MM.1S (cell line): ENCODE data around the gene ACTN4.

Experiments used
- DNase-seq: peaks from one replicate; pipeline ENCODE4 v3.0.0-alpha.2; 2015
- H2AFZ ChIP-seq: fragments of 300-600 bp; sonication (generic); 2 replicates; pipeline ENCODE4 v1.6.0; 2016; ENCODE audit warnings: antibody characterized with exemption, low read length
- H3F3A ChIP-seq: fragments of 300-600 bp; sonication (generic); 2 replicates; pipeline ENCODE4 v1.6.1; 2016; ENCODE audit warnings: mild to moderate bottlenecking, antibody characterized with exemption, low read length, moderate library complexity, mixed read lengths; ENCODE audit not compliant: insufficient read depth
- H3K27ac ChIP-seq: fragments of 300-600 bp; sonication (generic); 2 replicates; pipeline ENCODE4 v1.5.1; 2016; ENCODE audit warnings: mild to moderate bottlenecking, low read length
- H3K27me3 ChIP-seq: fragments of 300-600 bp; sonication (generic); replicated peaks from 2 replicates; pipeline ENCODE4 v1.6.0; 2016; ENCODE audit warnings: low read length; ENCODE audit not compliant: insufficient read depth
- H3K36me3 ChIP-seq: fragments of 300-600 bp; sonication (generic); replicated peaks from 2 replicates; pipeline ENCODE4 v1.6.1; 2016; ENCODE audit warnings: mild to moderate bottlenecking, low read length, mixed read lengths; ENCODE audit not compliant: insufficient read depth
- H3K4me1 ChIP-seq: fragments of 300-600 bp; sonication (generic); 2 replicates; pipeline ENCODE4 v1.6.1; 2016; ENCODE audit warnings: low read length, mixed read lengths
- H3K4me2 ChIP-seq: fragments of 300-600 bp; sonication (generic); 2 replicates; pipeline ENCODE4 v1.6.0; 2016; ENCODE audit warnings: low read depth, low read length
- H3K4me3 ChIP-seq: fragments of 300-600 bp; sonication (generic); 2 replicates; pipeline ENCODE4 v1.5.1; 2016; ENCODE audit warnings: low read length, mixed read lengths
- H3K79me2 ChIP-seq: fragments of 300-600 bp; sonication (generic); 2 replicates; pipeline ENCODE4 v1.6.1; 2016; ENCODE audit warnings: mixed run types, low read length, mixed read lengths
- H3K9ac ChIP-seq: fragments of 300-600 bp; sonication (generic); 2 replicates; pipeline ENCODE4 v1.6.1; 2016; ENCODE audit warnings: low read length, mixed read lengths
- H3K9me2 ChIP-seq: fragments of 300-600 bp; sonication (generic); replicated peaks from 2 replicates; pipeline ENCODE4 v1.6.1; 2016; ENCODE audit warnings: mild to moderate bottlenecking, low read length, mixed read lengths; ENCODE audit not compliant: insufficient read depth
- H3K9me3 ChIP-seq: fragments of 300-600 bp; sonication (generic); replicated peaks from 2 replicates; pipeline ENCODE4 v1.6.1; 2016; ENCODE audit warnings: mild to moderate bottlenecking, low read length, mixed read lengths; ENCODE audit not compliant: insufficient read depth
- H4K20me1 ChIP-seq: fragments of 300-600 bp; sonication (generic); 2 replicates; pipeline ENCODE4 v1.6.1; 2016; ENCODE audit warnings: mild to moderate bottlenecking, low read length, moderate library complexity, mixed read lengths; ENCODE audit not compliant: insufficient read depth
- EZH2 ChIP-seq: fragments of 300-600 bp; sonication (generic); optimal IDR thresholded peaks from 2 replicates; pipeline ENCODE3; 2017; ENCODE audit warnings: low read depth, mild to moderate bottlenecking, antibody characterized with exemption, low read length, mixed read lengths
- EZH2phosphoT487 ChIP-seq: fragments of 300-600 bp; sonication (generic); IDR thresholded peaks from 2 replicates; pipeline ENCODE4 v1.6.1; 2018; ENCODE audit warnings: antibody characterized with exemption, low read length
- TF ChIP-seq, protein P1 (sequence below): fragments of 300-600 bp; sonication (generic); IDR thresholded peaks from 2 replicates; pipeline ENCODE4 v1.5.1; 2016; ENCODE audit warnings: antibody characterized with exemption, low read length, mixed read lengths

ACTN4 gene

DNA sequence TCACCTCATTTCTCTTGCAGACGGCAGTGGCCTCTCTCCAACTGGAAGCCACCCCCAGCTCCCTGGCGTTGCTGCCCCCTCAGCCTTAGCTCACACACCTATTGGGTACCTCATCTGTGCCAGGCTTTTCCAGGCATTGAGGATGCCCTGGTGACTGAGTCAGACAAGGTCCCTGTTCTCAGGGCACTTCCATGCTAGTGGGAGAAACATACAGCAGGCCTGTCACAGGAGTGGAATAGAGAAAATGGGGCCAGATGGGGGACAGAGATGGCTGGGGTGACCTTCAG, 62.9 kb downstream of the ACTN4 start:
- no peak for TF ChIP-seq EZH2phosphoT487
- TF ChIP-seq, protein P1, sequence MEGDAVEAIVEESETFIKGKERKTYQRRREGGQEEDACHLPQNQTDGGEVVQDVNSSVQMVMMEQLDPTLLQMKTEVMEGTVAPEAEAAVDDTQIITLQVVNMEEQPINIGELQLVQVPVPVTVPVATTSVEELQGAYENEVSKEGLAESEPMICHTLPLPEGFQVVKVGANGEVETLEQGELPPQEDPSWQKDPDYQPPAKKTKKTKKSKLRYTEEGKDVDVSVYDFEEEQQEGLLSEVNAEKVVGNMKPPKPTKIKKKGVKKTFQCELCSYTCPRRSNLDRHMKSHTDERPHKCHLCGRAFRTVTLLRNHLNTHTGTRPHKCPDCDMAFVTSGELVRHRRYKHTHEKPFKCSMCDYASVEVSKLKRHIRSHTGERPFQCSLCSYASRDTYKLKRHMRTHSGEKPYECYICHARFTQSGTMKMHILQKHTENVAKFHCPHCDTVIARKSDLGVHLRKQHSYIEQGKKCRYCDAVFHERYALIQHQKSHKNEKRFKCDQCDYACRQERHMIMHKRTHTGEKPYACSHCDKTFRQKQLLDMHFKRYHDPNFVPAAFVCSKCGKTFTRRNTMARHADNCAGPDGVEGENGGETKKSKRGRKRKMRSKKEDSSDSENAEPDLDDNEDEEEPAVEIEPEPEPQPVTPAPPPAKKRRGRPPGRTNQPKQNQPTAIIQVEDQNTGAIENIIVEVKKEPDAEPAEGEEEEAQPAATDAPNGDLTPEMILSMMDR = no peak
- no peak for TF ChIP-seq EZH2
- Histone ChIP-seq H3K4me3 (no peak overlapping the region), H3K79me2 (no peaks in the 10 kb centered on the region; the same call in 1 of the 2 replicates)

DNA sequence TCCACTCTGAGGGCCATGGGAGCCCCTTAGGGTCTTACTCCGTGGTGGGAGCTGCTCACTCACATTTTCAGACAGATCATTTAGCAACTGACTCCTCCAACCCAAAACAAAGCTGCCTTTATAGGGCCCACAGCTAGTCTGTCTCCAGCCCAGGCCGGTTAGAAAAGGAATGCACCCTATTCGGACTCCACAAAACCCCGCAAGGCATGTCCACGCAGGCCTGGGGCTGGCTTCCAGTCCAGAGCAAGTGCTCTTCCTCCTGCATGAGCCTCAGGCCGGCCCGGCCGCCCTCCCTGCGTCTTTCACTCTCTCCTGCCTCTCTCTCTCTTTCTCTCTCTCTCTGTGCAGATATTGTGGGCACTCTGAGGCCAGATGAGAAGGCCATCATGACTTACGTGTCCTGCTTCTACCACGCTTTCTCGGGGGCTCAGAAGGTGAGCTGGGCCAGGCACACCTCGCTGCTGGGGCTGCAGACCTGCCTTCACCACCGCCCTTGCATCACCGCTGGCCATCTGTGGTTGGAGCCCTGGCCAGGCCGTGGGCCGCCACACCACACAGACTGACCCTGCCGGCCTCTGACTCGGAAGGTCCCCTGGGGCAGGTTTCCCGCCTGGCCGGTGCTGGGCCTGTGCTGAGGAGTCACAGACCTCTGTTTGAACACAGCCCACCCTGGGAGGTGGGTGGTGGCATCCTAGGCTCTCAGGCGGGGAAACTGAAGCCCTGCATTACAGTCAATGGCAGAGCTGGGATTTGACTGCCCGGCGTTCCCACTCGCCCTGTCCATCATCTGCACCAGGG, 63.7 kb downstream of the ACTN4 start:
- no peaks in the 10 kb centered on the region for H3F3A ChIP-seq
- H4K20me1 ChIP-seq = no peaks in the 10 kb centered on the region
- no peaks in the 10 kb centered on the region for H3K4me1 ChIP-seq
- DNase-seq = no peak
- TF ChIP-seq, protein P1 = no peak
- TF ChIP-seq EZH2phosphoT487 (no peak), EZH2 (no peak)
- H3K36me3 ChIP-seq = no peaks in the 10 kb centered on the region
- no peak overlapping the region for H3K27ac ChIP-seq
- no peaks in the 10 kb centered on the region for H3K9me2 ChIP-seq
- no peak overlapping the region for H3K4me3 ChIP-seq
- no peaks in the 10 kb centered on the region for H3K9me3 ChIP-seq
- H2AFZ ChIP-seq = no peak overlapping the region
- H3K79me2 ChIP-seq = no peaks in the 10 kb centered on the region; the same call in 1 of the 2 replicates
- H3K27me3 ChIP-seq = no peaks in the 10 kb centered on the region
- H3K4me2 ChIP-seq = no peak overlapping the region
- no peak overlapping the region for H3K9ac ChIP-seq

More for the DNA sequence above, 62.9 kb downstream of the ACTN4 start:
- Histone ChIP-seq H4K20me1 (no peaks in the 10 kb centered on the region), H3K4me2 (no peak overlapping the region), H3K4me1 (no peaks in the 10 kb centered on the region), H3F3A (no peaks in the 10 kb centered on the region), H3K9ac (no peak overlapping the region), H3K36me3 (no peaks in the 10 kb centered on the region), H2AFZ (no peak overlapping the region), H3K9me3 (no peaks in the 10 kb centered on the region), H3K27ac (no peak overlapping the region), H3K9me2 (no peaks in the 10 kb centered on the region), H3K27me3 (no peaks in the 10 kb centered on the region)
- no peak for DNase-seq

DNA sequence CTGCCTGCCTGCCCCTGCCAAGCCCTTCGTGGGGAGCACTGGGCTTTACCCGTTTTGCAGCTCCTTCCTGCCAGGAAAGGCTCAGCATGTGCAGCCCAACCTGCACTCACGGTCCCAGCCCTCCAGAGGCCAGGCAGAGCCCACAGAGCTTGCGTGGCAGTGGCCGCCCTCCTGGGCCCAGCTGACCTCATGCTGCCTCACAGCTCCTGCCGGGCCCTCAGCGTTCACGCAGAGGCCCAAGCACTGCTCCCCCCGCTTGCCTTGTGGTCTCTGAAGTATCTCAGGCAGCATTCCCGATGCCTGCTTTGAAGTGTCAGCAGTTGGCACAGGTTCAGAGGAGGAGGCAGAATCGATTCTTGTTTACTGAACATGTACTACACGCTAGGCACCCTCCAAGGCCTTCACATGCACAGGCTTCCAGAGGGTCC, 64.3 kb downstream of the ACTN4 start:
- Histone ChIP-seq H3F3A (no peaks in the 10 kb centered on the region), H3K36me3 (no peaks in the 10 kb centered on the region), H3K79me2 (no peaks in the 10 kb centered on the region; the same call in 1 of the 2 replicates), H3K9me3 (no peaks in the 10 kb centered on the region), H3K27ac (no peak overlapping the region), H3K4me2 (no peak overlapping the region), H3K9me2 (no peaks in the 10 kb centered on the region), H2AFZ (no peak overlapping the region), H3K4me1 (no peaks in the 10 kb centered on the region), H3K9ac (no peak overlapping the region), H4K20me1 (no peaks in the 10 kb centered on the region), H3K4me3 (no peak overlapping the region), H3K27me3 (no peaks in the 10 kb centered on the region)
- no peak for TF ChIP-seq EZH2
- TF ChIP-seq, protein P1 = no peak
- no peak for TF ChIP-seq EZH2phosphoT487
- no peak for DNase-seq
